ENCODE measurements around the gene FES. TPM values are rescaled to one million over a fixed set of nuclear protein-coding genes. Genes with fewer than 3 reads are reported as not detected.

The FES gene
- total RNA-seq, 6 donors from 2014 or later = 33.4 to 144 (median 68.3) TPM

GRCh38 chr15:90902840-90903732 is 18.8 kb downstream of the FES start, which contains the start of gene MAN2A2:
Gene MAN2A2, plus strand, starts transcription at chr15:90903302. Its CDS starts 906 bp downstream, at chr15:90904208.
- 2 to 3% methylated on average over 14 to 27 of the region's 81 CpGs for WGBS, 2 donors
- peak; percentile 75 to 80 for ATAC-seq (ENCODE audit: low FRiP score in 2 of 2)
- H3K4me3 ChIP-seq = peak within 1 kb of the TSS; percentile 70 to 93 (median 86)
- H3K27ac ChIP-seq = peak within 1 kb of the TSS; percentile 93 to 97 (median 94)
- H3K27me3 ChIP-seq = no peaks in the 10 kb centered on the region
- peaks cover 29 to 34% (median 32%) of the 10 kb centered on the region in 4 donors for H3K36me3 ChIP-seq
- no peaks in the 10 kb centered on the region for H3K9me3 ChIP-seq
- TF ChIP-seq POLR2A (IDR thresholded peaks at IDR 0.05) = peak in 3 of 4 donors; percentile 23 to 69 (median 47)
- no peak for TF ChIP-seq EP300 (IDR thresholded peaks at IDR 0.05)
- TF ChIP-seq POLR2AphosphoS5 (IDR thresholded peaks at IDR 0.05) = peak in 1 of 2 donors; percentile 67
- H3K4me1 ChIP-seq = peaks cover 12 to 23% (median 16%) of the 10 kb centered on the region in 4 donors
- DNase-seq = peak; percentile 74 to 94

GRCh38 chr15:90903733-90904536 is 19.6 kb downstream of the FES start:
- Histone ChIP-seq H3K27me3 (no peaks in the 10 kb centered on the region), H3K27ac (peak overlapping the region; percentile 93 to 97 (median 94)), H3K4me3 (peak overlapping the region in 3 of 4 donors; percentile 85 to 93 (median 86)), H3K4me1 (peaks cover 12 to 23% (median 16%) of the 10 kb centered on the region in 4 donors), H3K36me3 (peaks cover 31 to 43% (median 37%) of the 10 kb centered on the region in 4 donors), H3K9me3 (no peaks in the 10 kb centered on the region)
- ATAC-seq (ENCODE audit: low FRiP score in 2 of 2) (no peak), DNase-seq (peak in 1 of 2 donors; percentile 42)
- 75% methylated on average over 16 to 18 of the region's 18 CpGs for WGBS, 2 donors
- TF ChIP-seq CTCF (IDR thresholded peaks at IDR 0.05) = peak in 1 of 6 experiments; percentile 6
- TF ChIP-seq EP300 (IDR thresholded peaks at IDR 0.05) = no peak
- no peak for TF ChIP-seq POLR2A (IDR thresholded peaks at IDR 0.05)
- no peak for TF ChIP-seq POLR2AphosphoS5 (IDR thresholded peaks at IDR 0.05)

DNA sequence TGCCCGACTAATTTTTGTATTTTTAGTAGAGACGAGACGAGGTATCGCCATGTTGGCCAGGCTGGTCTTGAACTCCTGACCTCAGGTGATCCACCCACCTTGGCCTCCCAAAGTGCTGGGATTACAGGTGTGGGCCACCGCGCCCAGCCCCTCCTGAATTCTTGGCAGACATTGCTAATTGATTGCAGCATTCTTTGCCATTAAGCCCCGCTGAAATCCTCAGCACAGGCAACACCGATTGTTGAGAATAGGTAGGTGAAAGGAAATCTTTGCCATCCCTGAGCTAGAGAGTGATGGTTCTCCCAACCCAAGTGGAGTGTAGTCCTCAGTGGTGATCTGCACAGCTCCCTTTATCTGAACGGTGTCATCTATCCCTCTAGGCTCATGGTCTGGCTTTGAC is 20.4 kb downstream of the FES start:
- H3K9me3 ChIP-seq = no peaks in the 10 kb centered on the region
- peaks cover 39 to 51% (median 46%) of the 10 kb centered on the region in 4 donors for H3K36me3 ChIP-seq
- H3K27me3 ChIP-seq = no peaks in the 10 kb centered on the region
- no peak for TF ChIP-seq POLR2A (IDR thresholded peaks at IDR 0.05)
- TF ChIP-seq CTCF (IDR thresholded peaks at IDR 0.05) = no peak
- TF ChIP-seq EP300 (IDR thresholded peaks at IDR 0.05) = no peak
- TF ChIP-seq POLR2AphosphoS5 (IDR thresholded peaks at IDR 0.05) = no peak
- H3K4me1 ChIP-seq = peaks cover 12 to 23% (median 16%) of the 10 kb centered on the region in 4 donors
- no peak overlapping the region for H3K4me3 ChIP-seq
- WGBS, 2 donors = 95 to 97% methylated on average over 9 of the region's 9 CpGs
- ATAC-seq (ENCODE audit: low FRiP score in 2 of 2) (no peak), DNase-seq (no peak)
- no peak overlapping the region for H3K27ac ChIP-seq

GRCh38 chr15:90905306-90906180 is 21.2 kb downstream of the FES start:
- no peak overlapping the region for H3K27ac ChIP-seq
- 95 to 97% methylated on average over 21 to 27 of the region's 28 CpGs for WGBS, 2 donors
- ATAC-seq (ENCODE audit: low FRiP score in 2 of 2) (no peak), DNase-seq (peak in 1 of 2 donors; percentile 16)
- peaks cover 12 to 23% (median 16%) of the 10 kb centered on the region in 4 donors for H3K4me1 ChIP-seq
- H3K27me3 ChIP-seq = no peaks in the 10 kb centered on the region
- H3K36me3 ChIP-seq = peaks cover 47 to 59% (median 54%) of the 10 kb centered on the region in 4 donors
- TF ChIP-seq CTCF (IDR thresholded peaks at IDR 0.05) (no peak), POLR2A (IDR thresholded peaks at IDR 0.05) (no peak), POLR2AphosphoS5 (IDR thresholded peaks at IDR 0.05) (no peak), EP300 (IDR thresholded peaks at IDR 0.05) (no peak)
- H3K4me3 ChIP-seq = no peak overlapping the region
- no peaks in the 10 kb centered on the region for H3K9me3 ChIP-seq
